Umbilical cord (tissue), 2 donors: Measurements from ENCODE around the gene XPO6. TPM values are rescaled to one million over a fixed set of nuclear protein-coding genes. Genes with fewer than 3 reads are reported as not detected.

ENCODE experiments used
- DNase-seq: peaks from one replicate; pipeline ENCODE4 v3.0.0-alpha.2; 2015; ENCODE audit warnings: low spot score
- total RNA-seq: library from RNA; depleted of rRNA; stranded (reverse); fragments of >200 nt; gene quantifications from one replicate; pipeline ENCODE4 v1.2.3, GENCODE V29; 2014; ENCODE audit warnings: low replicate concordance; ENCODE audit not compliant: insufficient read depth

Gene XPO6
- total RNA-seq, 1 donor from 2014 or later = 140 TPM

DNA sequence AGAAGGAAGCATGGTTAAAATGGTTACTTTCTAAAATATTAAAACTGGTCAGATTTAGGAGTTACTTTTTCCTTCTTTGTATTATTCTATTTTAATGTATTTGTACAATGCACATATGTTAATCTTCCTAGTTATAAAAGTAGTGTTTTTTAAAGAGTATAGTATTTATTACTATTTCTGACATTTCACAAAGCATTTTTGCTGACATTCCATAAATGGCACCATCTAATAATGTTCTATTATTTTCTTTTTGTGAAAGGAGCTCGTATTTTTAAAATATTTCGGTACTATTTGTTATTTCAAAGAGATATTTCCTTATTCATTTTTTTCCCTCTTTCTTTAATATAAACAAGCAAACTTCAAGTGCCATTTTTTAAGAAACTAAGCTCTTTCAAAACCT lies 100.8 kb downstream of the XPO6 start:
- DNase-seq = no peak

DNA sequence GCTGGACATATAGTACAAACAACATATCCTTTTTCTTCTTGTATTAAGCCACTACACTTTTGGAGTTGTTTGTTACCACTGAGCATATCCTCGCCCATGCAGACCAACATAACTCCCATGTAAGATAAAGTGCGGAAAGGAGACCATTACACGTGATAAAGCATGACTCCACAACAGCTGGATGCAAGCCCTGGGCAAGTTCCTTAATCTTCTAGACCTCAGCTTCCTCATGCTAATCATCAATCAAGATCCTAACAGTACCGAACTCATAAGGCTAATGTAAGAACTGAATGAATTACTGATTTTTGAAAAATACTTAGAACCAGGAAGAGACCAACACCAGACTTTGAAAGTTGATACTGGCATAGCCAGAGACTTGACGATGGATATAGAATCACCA lies 101.3 kb downstream of the XPO6 start:
- DNase-seq = no peak

DNA sequence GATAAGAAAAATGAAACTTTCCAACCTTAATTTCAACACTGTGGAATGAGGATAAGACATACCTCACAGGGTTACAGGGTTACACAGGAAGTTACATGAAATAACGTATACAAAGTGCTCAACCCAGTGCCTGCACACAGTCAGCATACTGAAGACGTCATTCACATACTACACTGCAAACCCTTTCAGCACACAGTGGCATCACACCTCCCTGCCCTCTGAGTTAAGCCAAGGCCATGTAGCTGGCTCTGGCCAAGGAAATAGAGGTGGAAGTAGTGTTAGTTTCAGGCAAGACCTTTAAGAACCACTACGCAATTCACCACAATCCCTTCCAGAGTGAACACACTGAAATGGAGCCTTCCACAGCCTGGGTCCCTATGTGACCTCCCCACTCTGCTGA lies 101.7 kb downstream of the XPO6 start:
- no peak for DNase-seq

DNA sequence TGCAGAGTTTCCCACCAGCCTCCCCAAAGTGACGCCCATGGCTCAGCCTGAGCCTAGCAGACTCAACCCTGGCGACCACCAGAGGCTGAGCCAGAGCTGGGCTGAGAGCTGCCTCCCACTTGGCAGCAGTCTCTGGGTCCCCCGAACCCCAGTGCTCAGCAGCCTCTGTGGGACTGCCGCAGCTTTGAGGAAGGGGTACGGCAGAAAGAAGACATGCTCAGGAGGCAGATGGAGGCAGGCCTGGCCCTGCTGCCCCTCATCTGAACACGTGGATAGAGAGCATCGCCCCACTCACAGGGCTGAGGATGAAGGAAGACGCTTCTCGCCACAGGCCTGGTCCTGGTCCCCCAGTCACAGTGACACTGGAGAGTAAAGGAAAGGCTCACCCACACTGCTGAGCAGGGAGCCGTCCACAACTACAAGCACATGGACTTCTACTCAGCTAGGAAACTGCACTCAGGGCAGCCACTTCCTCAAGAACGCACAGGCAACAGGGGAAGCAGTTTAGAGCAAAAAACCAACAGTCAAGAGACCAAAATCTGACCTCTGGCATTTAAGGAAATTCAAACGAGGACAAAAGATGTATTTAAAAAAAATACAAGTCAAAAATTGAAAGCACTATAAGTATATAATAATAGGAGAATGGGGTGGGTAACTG lies 103.0 kb downstream of the XPO6 start:
- no peak for DNase-seq

DNA sequence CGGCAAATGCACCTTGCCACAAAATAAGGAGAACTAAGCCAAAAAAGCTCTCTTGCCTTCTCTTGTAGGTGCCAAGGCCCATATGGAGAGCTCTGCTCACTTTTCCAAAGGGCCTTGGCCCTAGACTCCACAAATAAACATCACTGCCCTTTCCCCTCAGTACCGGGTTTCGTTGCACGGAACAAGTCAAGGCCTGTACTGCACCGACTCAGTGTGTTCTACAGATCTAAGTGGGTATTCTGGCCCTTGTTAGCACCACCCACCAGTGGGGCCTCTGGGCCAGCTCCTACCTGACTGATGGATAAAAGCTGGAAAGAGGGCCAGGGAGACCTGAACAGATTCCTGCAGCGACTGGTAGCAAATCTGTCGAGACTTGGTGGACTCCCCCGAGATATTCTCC lies 104.5 kb downstream of the XPO6 start:
- peak; percentile 22 for DNase-seq

DNA sequence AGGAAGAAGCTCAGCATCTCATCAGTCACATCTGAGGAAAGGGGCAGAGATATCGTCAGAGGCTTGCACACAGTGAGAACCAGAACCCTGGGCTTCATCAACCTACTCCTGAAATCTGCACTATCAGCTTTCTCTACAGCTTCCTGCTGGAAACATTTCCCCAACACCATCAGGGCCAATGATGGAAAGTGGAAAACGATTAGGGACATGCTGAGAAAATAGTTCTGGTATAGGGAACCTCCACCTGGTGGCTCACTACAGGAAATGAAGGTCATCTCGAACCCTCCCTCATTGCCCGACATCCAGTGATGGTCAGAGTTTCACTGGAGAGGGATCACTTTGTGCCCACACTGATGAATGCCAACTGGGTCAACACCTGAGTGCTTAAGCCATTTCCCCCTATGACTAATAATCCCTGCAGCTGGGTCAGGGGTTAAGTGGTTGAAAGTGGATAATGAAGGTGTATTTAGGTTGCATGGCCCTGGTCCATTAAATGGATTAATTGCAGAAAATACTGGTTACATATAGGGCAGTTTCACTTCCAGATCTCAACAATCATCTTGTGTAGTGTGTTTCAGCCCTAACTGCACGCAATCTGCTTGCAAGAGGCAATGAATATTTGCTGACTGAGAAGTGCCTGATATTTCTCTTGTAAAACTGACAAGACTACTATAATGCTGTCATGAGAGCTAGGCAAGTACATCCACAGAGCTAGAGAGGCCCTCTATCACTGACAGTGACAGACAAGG lies 105.1 kb downstream of the XPO6 start:
- DNase-seq = no peak

DNA sequence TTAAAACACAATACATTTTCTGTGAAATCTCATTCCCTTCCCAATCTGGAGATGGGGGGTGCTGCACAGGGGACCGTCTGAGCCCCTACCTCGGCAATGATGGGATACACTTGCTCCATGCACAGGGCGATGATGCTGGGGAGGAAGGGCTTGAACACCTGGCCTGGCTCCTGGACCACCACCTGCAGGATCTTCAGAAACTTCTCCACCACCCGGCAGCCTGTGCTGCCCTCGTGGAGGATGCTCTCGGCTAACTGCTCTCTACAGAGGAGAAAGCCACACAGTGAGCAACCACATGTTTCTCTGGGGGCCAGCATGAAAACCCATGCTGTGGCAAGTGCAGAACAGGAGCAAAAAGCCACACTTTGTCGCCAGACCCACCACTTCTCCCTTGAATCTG lies 105.8 kb downstream of the XPO6 start:
- DNase-seq = no peak

DNA sequence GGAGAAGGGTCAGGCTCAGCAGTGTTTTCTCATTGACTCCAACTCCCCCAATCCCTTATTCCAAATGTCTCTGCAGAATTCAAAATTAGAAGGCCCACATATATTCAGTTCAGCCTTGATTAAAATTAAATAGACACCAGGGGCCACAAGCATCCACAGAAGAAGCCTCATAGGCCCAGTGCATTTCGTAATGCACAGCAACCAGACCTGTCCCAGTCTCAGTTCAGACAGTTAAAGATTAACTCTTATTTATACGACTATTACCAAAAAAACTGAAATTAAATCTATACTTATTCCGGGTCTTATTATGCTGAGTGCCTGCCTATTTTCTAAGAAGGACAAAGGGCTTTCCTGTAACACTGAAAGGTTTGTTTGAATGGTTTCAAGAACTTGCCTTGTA lies 106.5 kb downstream of the XPO6 start:
- DNase-seq = no peak

DNA sequence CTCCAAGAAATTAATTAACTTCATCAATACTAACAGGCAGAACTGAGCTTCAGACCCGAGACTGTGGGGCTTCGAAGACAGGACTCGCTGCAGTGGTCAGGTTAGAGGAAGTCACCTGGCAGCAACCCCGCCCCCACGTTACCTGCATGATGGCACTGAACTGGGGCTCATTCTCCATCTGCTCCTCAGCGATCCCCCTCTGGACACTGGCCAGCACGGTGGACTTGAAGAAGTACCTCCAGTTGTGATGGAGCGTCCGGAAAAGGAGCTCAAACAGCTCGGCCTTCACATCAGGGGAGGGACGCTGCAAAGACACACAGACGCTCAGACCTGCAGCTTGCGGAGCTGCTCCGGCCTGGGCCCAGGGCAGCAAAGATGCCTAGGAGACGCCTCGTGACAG lies 107.4 kb downstream of the XPO6 start:
- DNase-seq = no peak

DNA sequence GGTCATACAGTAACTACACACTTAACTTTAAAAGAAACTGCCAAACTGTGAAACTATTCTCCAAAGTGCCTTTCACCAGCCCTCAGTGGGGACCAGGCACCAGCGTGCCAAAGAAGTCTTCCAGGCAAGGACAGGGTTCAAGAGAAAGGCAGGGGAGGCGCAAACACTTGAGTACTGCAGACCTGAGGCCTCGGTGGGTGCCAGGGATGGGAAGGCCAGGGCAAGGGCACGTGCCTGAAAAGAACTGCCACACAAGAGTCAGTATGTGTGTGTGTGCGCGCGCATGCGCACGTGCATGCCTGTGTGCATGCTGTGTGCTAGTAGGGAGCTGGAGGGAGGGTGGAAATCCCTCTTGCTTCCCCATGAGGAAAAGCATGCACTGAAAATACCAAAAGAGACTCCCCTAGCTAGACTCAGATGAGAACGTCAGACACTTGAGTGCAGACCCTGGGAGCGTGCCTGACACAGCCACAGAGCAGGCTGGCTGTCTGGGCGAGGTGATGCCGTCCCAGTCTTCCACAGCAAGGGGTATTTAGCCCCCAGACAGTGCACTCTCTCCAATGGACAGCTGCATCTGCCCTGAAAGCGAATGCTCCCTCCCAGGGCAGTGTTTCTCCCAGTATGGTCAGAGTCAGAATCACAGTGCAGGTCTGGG lies 108.1 kb downstream of the XPO6 start:
- DNase-seq = no peak

DNA sequence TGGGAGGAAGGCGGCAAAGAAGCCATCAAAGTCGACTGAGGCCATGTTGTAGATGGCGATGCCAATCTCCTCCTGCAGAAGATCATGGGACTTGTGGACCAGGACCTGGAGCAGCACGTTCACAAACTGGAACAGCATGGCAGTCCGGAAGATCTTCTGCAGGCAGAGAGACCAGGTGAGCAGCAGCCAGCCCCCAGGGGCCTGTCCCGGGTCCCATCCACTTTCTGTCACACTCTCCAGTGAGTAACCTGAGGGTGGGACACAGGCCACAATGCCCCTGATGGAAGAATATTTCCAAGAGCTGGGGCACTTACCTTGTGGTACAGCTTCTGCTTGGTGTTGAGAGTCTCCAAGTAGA lies 110.3 kb downstream of the XPO6 start:
- DNase-seq = no peak

DNA sequence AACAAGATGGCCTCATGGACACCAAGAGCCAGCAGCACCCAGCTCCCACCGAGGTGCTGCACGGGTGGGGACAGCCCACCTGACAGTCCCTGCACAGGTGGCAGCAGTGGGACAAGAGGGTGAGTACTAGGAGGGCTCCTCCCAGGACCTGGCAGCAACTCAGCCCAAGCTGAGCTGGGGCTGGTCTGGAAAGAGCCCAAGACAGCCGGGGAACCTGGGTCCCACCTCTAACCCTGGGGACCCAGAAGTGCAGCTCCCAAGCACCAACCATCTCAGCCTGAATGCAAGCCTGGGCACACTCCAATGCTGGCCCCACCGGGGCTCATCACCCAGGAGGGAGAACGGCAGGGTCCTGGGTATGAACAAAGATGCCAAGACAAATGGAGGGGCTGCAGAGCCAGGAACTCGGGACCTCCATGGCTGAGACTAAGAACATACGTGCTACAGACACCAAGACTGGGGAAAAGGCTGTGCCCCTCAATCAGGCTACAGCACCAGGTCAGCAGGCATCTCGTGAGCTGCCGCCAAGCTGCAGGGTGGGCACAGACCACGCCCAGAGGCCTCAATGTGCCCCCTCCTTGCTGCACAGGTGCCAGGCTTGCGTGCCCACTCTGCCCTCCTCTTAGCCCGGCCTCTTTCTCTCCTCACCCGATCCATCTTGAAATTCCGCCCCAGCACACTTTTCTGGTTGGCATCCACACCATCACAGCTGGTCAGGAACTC lies 110.8 kb downstream of the XPO6 start:
- no peak for DNase-seq

DNA sequence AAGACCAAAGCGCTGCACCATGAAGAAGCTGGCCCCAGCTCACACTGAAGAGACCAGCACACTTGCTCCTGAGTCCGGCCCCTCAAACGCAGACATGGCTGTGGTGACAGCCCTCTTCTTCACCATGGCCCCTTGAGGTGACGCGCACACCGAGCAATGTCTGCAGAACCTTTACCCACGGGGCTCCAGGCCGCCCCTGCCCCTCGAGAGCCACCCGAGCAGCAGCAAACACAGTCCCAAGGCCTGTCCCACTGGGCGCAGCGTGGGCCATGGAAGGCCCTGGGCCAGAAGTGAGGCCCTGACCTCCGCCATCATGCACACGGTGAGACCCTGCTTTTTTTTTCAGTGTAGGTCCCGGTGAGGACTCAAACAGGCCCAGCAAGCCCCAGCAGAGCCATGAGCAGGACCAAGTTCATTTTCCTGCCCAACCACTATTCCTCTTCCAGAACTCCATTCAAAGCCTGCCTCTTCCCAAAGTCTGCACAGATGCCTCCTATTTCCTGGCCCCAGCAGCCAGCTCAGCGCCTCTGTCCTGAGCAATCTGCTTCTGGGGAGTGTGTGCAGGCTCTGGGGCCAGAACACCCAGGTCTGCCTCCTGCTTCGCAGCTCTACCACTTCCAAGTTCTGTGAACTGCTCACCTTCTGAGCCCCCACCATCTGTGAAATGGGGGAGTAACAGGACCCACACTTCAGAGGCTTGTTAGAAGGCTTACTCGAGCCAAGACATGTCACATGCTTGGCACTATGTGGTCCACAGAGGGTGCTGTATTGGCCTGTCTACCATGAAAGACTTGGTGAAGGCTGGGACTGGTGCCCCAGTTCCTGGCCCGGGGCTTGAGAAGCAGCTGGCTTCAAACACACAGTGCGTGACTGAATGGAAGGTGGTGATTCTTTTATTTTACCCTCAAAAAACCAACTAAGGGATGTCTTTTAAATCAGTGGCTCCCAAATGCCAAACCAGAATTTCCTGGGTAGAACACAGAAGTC lies 112.5 kb downstream of the XPO6 start:
- no peak for DNase-seq

DNA sequence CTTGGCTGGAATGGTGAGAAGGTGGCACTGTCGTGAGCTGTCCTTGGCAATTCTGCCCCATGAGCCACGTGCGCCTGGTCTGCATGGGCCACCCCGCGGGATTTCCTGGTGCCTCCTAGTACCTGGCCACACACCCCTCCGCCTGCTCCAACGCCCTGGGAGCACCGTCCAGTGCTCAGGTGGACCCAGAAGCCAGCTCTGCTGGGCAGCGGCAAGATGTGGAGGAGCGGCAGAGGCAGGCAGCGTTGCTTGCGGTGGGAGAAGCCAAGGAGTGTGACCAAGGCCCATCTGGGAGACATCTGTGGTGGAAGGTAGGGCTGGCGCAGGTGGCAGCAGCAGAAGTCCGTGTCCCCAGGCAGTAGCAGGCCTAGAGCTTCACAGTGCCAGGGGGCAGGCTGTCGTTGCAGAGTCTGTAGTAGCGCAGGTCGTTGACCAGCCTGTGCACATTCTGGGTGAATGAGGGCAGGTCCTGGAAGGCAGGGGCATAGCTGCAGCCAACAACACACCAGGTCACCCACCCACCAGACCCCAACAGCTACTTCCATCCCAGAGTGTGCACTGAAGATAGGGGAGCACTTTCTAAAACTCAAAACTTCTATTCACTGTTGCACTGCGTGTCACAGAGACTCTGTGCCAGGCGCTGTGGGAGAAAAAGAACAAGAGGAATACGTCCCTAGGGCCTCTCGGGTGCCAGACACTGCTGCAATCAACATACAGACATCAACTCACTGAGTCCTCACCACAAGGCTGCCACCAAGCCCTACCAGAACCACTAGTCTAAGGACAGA lies 113.4 kb downstream of the XPO6 start:
- DNase-seq = no peak

DNA sequence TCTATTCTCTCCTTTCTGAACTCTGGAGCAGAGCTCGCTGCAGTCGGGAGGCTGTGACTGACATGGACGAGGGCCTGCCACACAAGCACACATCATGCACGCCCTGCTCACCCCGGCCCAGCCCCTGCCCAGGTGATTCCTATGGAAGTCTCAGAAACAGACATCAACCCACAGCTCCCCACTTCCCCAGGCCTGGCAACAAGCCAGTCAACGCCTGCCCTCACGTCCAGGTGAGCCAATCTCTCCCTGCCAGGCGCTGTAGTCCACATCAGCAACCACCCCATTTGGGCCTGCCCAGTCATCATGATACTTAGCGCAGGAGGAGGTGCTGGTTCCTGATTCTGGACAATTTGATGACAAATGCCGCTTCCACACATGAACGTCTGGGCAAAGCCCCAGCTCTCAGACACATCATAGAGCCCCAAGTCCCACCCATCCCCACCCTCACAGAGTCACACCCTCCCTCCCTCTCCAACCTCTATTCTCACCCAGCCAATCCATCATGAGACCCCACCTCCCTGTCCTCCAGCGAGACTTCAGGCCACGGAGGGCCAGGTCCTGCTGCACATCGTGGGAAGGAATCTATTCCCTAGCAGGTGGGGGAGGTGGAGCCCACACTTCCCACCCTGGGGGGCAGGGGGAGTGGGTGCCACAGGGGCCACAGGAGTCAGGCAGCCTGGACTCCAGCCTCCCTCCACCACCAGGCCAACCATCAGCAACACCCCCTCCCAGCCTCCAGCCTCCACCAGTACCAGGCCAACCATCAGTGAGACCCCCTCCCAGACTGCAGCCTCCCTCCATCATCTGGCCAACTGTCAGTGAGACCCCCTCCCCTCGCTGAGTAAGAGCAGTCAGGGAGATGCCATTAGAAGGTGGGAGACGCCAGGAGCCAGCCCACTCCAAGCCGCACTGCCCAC lies 114.5 kb downstream of the XPO6 start:
- no peak for DNase-seq

DNA sequence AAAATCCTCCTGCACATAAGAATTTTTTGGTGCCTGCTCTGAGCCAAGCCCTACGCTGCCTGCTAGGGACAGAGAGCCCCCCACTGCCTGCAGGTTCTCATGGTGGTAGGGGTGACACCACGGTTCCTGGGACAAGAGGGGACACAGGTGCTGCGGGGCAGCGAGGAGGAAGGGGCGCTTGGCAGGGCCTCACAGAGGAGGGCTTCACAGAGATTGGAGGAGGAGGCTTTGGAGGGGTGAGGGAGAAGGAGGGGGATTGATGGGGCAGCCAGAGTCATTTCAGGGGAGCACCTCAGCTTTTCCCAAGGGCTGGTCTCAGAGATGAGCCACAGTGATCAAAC lies 118.4 kb downstream of the XPO6 start:
- no peak for DNase-seq

DNA sequence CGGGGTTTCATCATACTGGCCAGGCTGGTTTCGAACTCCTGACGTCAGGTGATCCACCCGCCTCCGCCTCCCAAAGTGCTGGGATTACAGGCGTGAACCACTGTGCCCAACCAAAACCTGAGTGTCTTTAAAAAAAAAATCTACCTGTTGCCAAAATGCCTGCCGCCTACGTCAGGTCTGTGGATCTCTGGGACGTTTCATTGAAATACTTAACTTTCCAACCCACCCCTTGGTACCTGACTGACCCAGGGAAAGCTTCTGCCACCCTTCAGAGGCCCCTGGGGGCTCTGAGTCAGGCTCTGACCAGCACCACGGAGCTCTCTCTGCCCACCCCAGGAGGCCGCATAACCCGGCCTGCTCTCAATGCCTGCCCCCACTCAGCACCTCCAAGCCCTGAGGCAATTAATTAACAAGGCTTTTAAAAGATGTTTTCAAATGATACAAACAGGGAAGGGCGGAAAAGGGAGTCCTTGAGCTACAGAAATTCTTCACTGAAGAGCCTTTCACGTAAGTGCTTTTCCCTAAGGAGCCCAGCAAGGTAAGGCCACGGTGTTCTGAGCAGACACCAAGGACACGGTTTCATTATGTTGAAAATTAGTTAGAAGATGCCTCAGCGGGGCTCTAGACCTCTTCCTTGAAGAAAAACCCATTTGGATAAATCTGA lies 118.9 kb downstream of the XPO6 start:
- DNase-seq = peak; percentile 33

DNA sequence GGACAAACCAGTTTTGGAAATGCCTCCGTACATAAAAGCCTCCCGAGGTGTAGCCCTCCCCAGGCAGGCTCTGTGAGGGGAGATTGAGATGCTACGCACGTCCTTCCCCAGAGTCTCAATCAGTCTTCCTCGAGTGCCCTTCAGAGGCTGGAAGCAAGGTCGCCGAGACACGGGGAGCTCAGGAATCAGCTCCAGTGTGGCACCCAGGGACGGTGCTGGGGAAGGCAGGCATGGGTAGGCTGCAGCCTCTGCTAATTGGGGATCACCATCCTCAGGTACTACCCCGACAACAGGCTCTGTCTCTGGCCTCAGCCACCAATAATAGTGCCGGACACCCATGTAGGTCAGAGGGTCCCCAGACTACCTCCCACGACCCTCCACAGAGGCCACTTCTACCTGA lies 120.1 kb downstream of the XPO6 start:
- no peak for DNase-seq
